Measurements from ENCODE around the gene GJA4.
A peak's percentile ranks its signal among the peaks of the same experiment; 100 is the strongest.

DNA sequence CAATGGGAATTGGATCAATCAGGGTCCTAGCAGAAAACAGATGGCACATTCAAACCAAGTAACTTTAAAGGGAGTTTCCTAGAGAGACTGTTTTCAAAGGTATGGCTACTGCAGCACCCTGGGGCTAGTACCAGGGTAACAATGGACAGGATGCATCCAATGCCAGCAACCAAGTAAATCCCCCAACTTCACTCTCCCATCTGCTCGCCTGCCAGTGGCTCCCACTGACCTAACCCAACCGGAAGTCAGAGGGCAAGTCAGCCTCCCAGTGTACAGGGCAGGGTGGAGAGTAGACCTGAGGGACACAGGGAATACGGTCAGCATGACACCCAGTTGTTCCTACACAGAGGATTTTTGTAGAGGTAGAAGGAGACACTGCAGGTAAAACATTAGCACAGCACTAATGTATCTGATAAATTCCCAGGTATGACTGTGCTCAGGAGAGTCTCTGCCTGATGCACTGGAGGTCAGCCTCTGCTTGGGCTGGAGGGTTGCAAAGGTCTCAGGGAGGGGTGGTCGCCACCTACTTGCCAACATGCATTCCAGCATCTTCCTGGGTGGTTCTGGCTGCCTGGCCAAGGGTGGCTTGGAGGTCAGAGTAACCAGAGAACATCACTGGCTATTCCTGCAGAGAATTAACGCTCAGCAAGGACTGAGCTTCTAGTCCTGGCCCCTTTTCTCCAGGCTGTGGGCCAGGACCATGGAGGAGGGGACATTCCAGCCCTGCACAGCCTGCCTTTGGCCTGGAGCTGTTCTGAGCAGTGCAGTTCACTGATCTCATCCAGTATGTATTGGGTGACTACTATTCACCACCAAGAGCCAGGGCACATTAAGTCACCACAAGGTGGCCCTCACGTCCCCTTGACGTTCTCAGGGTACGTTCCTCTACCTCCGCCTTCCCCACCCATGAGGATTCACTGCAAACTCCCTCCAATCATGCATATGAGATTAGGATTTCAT, 5.1 kb upstream of the GJA4 start:
- TF ChIP-seq, protein P1, sequence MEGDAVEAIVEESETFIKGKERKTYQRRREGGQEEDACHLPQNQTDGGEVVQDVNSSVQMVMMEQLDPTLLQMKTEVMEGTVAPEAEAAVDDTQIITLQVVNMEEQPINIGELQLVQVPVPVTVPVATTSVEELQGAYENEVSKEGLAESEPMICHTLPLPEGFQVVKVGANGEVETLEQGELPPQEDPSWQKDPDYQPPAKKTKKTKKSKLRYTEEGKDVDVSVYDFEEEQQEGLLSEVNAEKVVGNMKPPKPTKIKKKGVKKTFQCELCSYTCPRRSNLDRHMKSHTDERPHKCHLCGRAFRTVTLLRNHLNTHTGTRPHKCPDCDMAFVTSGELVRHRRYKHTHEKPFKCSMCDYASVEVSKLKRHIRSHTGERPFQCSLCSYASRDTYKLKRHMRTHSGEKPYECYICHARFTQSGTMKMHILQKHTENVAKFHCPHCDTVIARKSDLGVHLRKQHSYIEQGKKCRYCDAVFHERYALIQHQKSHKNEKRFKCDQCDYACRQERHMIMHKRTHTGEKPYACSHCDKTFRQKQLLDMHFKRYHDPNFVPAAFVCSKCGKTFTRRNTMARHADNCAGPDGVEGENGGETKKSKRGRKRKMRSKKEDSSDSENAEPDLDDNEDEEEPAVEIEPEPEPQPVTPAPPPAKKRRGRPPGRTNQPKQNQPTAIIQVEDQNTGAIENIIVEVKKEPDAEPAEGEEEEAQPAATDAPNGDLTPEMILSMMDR (conservative IDR thresholded peaks at IDR 0.05), result peak; percentile 17; the same call in 1 of the 2 replicates
- no peak for TF ChIP-seq EZH2 (IDR thresholded peaks at IDR 0.05; ENCODE audit: low read depth)
